AG09309 (cell line): ENCODE data around the gene BPIFB3.

ENCODE experiments used
- DNase-seq: peaks from one replicate; pipeline ENCODE4 v3.0.0-alpha.2; 2010; ENCODE audit warnings: low read depth
- H3K4me3 ChIP-seq: 2 replicates; pipeline ENCODE4 v1.5.1; 2011; ENCODE audit warnings: mild to moderate bottlenecking, low read depth, low read length, moderate library complexity; ENCODE audit not compliant: control insufficient read depth
- TF ChIP-seq, protein P1 (sequence below): IDR thresholded peaks from 2 replicates; pipeline ENCODE4 v1.5.1; 2011; ENCODE audit warnings: mild to moderate bottlenecking, low read depth, low read length, inconsistent platforms; ENCODE audit not compliant: insufficient read depth, control insufficient read depth; ENCODE audit errors: missing control alignments

Gene BPIFB3

DNA sequence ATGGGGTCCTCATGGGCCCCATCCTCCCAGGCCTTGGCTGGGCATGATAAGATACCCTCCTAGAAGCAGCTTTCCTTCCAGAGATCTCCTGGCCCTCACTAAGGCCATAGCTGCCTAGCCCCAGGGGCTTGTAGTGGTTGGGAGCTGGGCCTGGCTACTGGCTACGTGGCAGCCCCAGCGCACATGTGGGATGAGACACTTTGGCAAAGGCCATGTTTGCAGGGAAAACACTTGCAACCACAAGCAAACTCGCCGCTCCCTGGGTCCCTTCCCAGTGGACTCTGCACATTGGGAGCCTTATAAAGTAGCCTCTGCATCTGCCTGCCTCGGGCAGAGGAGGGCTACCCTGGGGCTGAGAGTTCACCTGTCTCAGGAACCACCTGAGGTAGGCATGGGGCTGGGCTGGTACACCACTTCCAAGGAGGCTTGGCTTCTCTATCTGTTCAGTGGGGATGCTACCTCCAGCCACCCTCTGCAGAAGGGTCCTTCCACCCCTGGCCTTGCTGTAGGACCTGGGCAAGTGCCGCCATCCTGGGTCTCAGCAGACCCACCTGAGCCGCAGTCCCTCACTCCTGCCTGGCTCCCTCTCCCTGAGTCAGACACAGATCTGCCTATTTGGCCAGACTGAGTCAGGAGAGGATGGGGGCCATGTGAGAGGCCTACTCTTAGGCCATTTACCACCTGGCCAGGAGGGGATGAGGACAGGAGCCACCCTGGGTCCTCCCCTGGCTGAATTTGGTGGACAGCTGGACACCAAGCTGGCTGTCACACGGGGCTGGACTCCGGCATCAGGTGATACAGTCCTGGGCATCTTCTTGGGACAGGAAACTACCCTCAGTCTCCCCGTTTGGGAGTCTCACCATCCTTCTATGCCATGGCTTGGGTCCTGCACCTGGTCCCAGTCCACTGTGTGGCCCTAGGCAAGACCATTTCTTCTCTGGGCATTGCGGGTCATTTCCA is 46.0 kb upstream of the BPIFB3 start, which contains the start of gene BPIFB2:
Gene BPIFB2, plus strand, starts transcription at position 329 of the 960 bp plus-strand sequence. CDS start 871 bp downstream, outside the sequence.
- no peak for DNase-seq
- no peak within 1 kb of the TSS for H3K4me3 ChIP-seq
- TF ChIP-seq, protein P1, sequence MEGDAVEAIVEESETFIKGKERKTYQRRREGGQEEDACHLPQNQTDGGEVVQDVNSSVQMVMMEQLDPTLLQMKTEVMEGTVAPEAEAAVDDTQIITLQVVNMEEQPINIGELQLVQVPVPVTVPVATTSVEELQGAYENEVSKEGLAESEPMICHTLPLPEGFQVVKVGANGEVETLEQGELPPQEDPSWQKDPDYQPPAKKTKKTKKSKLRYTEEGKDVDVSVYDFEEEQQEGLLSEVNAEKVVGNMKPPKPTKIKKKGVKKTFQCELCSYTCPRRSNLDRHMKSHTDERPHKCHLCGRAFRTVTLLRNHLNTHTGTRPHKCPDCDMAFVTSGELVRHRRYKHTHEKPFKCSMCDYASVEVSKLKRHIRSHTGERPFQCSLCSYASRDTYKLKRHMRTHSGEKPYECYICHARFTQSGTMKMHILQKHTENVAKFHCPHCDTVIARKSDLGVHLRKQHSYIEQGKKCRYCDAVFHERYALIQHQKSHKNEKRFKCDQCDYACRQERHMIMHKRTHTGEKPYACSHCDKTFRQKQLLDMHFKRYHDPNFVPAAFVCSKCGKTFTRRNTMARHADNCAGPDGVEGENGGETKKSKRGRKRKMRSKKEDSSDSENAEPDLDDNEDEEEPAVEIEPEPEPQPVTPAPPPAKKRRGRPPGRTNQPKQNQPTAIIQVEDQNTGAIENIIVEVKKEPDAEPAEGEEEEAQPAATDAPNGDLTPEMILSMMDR, result no peak

DNA sequence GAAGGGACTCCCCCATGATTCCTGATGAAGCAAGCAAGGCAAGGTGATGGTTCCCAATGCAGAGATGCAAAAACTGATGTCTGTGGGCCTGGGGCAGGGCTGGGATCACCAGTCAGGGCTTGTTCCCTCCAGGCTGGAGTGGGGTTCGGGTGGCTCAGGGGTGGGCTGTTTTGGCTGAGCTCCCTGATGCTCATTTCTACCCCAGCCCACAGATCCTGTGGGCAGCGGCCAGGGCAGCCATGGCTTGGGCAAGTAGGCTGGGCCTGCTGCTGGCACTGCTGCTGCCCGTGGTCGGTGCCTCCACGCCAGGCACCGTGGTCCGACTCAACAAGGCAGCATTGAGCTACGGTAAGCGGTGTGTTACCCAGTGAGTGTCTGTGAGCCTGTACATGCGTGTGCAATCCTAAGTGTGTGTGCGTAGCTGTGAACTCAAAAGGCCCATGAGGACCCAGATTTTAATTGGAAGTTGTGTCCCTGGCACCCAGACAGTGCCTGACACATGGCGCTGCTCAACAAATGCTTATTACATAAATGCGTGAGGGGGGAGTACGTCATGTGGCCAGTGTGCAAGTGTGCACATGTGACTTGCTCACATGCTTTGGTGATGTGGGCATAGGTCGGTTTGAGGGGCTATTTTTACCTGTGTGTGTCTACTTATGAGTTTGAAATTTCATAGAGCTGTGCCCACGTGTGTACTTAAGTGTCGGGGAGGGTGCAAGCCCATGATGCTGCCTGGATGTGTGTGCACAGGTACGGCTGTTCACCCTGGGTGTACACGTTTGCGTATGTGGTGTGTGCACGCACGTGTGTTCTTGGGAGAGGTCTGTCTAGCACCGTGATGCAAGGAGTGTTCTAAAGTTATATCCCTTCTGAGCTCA is 45.1 kb upstream of the BPIFB3 start:
- TF ChIP-seq, protein P1, result no peak
- H3K4me3 ChIP-seq, result no peak overlapping the region
- no peak for DNase-seq

DNA sequence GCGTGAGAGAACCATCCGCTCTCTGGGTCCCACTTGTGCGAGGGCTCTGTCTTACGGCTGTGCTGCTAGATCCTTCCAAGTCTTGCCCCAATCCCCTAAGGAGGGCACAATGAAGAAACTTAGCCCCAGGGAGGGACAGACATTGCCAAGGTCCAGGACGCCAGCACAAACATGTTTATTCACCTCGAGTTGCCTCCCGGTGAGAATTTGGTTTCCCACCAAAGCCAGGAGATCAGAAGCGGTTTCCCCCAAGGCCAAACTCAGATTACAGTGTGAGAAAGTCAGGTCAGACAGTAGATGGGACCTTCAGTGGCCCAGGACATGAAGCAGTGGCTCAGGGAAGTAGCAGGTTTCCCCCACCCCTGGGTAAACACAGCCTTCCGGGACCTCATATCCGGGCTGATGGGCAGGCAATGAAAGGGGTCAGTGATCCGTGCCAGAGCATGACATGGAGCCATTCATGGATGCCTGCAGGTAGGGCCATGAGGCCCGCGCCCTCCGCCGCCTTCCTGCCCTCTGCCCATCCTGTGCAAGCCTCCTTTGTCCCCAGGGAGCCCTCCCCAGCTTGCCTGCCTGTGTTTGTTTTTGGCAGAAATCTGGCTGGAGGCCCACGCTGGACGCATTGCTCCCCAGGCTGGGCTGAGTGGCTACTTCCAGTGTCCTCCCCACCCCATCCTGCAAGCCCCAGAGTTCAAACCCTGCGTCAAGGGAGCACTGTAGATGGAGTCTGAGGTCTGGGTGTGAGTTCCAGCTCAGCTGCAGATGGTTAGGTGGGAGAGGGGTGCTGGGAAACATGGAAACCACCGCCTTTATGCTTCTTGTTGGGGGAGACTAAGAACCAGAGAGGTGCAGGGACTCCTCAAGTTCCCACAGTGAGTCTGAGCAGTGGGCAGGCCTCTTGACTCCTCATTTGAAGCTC is 44.2 kb upstream of the BPIFB3 start:
- TF ChIP-seq, protein P1, result no peak
- no peak for DNase-seq
- no peak overlapping the region for H3K4me3 ChIP-seq

DNA sequence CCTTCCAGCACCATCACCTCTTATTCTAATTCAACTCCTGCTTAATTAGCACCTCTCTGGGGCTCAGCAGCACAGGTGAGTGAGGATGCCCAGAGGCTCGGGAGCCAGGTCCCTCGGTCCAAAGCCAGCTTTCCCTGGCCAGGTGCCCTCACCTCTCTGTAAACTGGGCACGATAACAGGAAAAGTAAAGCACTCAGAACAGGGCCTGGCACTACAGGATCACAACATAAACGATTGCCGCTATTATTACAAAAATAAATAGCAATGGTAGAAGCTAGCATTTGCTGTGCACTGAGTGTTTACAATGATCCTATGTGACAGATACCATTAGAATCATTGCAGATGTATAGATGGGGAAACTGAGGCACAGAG is 43.6 kb upstream of the BPIFB3 start:
- no peak overlapping the region for H3K4me3 ChIP-seq
- TF ChIP-seq, protein P1, result no peak
- DNase-seq, result no peak

DNA sequence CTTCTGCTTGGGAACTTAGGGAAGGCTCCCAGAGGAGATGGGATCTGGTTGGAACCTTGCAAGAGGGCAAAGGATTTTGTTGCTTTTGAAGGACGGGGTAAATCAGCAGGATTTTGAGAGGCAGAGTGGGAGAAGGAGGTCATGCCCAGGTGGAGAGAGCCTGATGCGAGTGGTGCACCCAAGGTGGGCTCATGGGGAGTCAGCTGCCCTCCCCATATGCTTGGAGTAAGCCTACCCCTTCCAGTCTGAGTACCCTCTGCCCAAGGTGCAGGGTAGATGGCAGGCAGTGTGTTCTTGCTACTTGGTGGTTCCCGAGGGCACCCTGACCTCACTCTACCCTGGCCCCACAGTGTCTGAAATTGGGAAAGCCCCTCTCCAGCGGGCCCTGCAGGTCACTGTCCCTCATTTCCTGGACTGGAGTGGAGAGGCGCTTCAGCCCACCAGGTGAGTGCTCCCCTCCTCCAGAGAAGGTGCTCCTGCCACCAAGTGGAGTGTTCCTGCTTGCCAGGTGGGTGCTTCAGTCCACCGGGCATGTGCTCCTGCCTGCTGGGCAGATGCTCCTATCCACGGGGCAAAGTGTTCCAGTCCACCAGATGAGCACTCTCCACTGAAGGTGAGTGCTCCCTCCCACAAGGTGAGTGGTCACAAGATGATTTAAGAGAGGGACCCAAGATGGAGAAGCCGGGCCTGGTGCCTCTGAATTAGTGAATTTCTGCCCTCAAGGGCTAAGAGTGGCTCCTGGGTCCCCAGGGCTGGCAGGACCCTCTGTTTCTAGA is 42.8 kb upstream of the BPIFB3 start:
- TF ChIP-seq, protein P1, result no peak
- DNase-seq, result no peak
- no peak overlapping the region for H3K4me3 ChIP-seq
